Activated CD8-positive, alpha-beta memory T cell treated with anti-CD3 and anti-CD28 coated beads for 48 hours (primary cell): Measurements from ENCODE around the gene PACS2.

Experiments used
- DNase-seq, 3 experiments: peaks; one replicate each; pipeline ENCODE4 v3.0.0-alpha.2; 2020; ENCODE audit warnings: low read depth in 2 of 3, low spot score in 2 of 3

The PACS2 gene

GRCh38 chr14:105384605-105385321 lies 70.2 kb downstream of the PACS2 start:
- no peak for DNase-seq

- no peak for DNase-seq
These were observed 70.7 kb downstream of the PACS2 start for GRCh38 chr14:105385322-105385637.

GRCh38 chr14:105385698-105386365 lies 71.3 kb downstream of the PACS2 start:
- no peak for DNase-seq

GRCh38 chr14:105386581-105387529 lies 72.3 kb downstream of the PACS2 start:
- DNase-seq: no peak

GRCh38 chr14:105387530-105387922 lies 73.0 kb downstream of the PACS2 start:
- DNase-seq: no peak

GRCh38 chr14:105388110-105388951 lies 73.8 kb downstream of the PACS2 start:
- DNase-seq: no peak

GRCh38 chr14:105388976-105389375 lies 74.4 kb downstream of the PACS2 start:
- DNase-seq: no peak

- DNase-seq: no peak
These were observed 75.0 kb downstream of the PACS2 start for GRCh38 chr14:105389534-105389933.

GRCh38 chr14:105389976-105390848 lies 75.7 kb downstream of the PACS2 start:
- DNase-seq: no peak

GRCh38 chr14:105390849-105391500 lies 76.4 kb downstream of the PACS2 start:
- DNase-seq: no peak

- no peak for DNase-seq
These were observed 77.0 kb downstream of the PACS2 start for GRCh38 chr14:105391541-105391940.

- DNase-seq: no peak
These were observed 77.9 kb downstream of the PACS2 start for GRCh38 chr14:105392131-105393090.

GRCh38 chr14:105393151-105393550 lies 78.6 kb downstream of the PACS2 start:
- DNase-seq: no peak

GRCh38 chr14:105394714-105395537 lies 80.4 kb downstream of the PACS2 start:
- DNase-seq: no peak

- DNase-seq: no peak
These were observed 80.9 kb downstream of the PACS2 start for GRCh38 chr14:105395538-105395854.

GRCh38 chr14:105397350-105397931 lies 82.9 kb downstream of the PACS2 start:
- DNase-seq: no peak

- DNase-seq: peak; percentile 91 to 97 (median 94)
These were observed 83.6 kb downstream of the PACS2 start, which contains the start of gene TEX22 for GRCh38 chr14:105398044-105398725. Gene TEX22 (plus strand): TSS chr14:105398538. CDS start chr14:105399341, 803 bp downstream.
